MCF 10A (cell line): ENCODE results near the gene EOMES. TPM values are rescaled to one million over a fixed set of nuclear protein-coding genes. Genes with fewer than 3 reads are reported as not detected.

Experiments used
- BruUV-seq: library from RNA; stranded (reverse); fragments of 400-500 nt; replicated peaks from 2 replicates; lab custom pipeline; 2021; lab: Mats Ljungman, UMichigan
- CTCF ChIA-PET: fragments of 300-600 bp; sonication (Branson Sonifier 250); formaldehyde crosslinking; extraction: SDS; loops from one replicate; lab custom pipeline; 2021; ENCODE audit warnings: antibody characterized with exemption, inconsistent platforms; lab: Yijun Ruan, JAX
- POLR2A ChIA-PET: fragments of 300-600, 350-650 bp; sonication (Branson Sonifier 250); formaldehyde crosslinking; extraction: SDS; loops from one replicate; lab custom pipeline; 2020; ENCODE audit warnings: antibody characterized with exemption, inconsistent platforms; lab: Yijun Ruan, JAX
- DNase-seq: peaks from one replicate; pipeline ENCODE4 v3.0.0-alpha.2; 2018; ENCODE audit not compliant: unreplicated experiment
- H3K27ac Mint-ChIP-seq: one replicate; pipeline ENCODE4 v1.8.0; 2022; ENCODE audit warnings: mild to moderate bottlenecking, low read depth, mixed read lengths; ENCODE audit not compliant: unreplicated experiment
- H3K27me3 Mint-ChIP-seq: one replicate; pipeline ENCODE4 v1.8.0; 2022; ENCODE audit warnings: mixed read lengths; ENCODE audit not compliant: insufficient read depth, unreplicated experiment
- H3K36me3 Mint-ChIP-seq: one replicate; pipeline ENCODE4 v1.8.0; 2022; ENCODE audit warnings: mild to moderate bottlenecking, moderate library complexity, mixed read lengths; ENCODE audit not compliant: insufficient read depth, unreplicated experiment
- H3K4me1 Mint-ChIP-seq: one replicate; pipeline ENCODE4 v1.8.0; 2022; ENCODE audit warnings: mixed read lengths; ENCODE audit not compliant: insufficient read depth, unreplicated experiment
- H3K4me3 Mint-ChIP-seq: one replicate; pipeline ENCODE4 v1.8.0; 2022; ENCODE audit warnings: mild to moderate bottlenecking, moderate library complexity, mixed read lengths; ENCODE audit not compliant: unreplicated experiment
- H3K9me3 Mint-ChIP-seq: one replicate; pipeline ENCODE4 v1.8.0; 2022; ENCODE audit warnings: mixed read lengths; ENCODE audit not compliant: unreplicated experiment
- CTCF ChIP-seq: fragments of 200-600 bp; IDR thresholded peaks from one replicate; pipeline ENCODE4 v1.8.0; 2022; ENCODE audit warnings: antibody characterized with exemption, mild to moderate bottlenecking; ENCODE audit not compliant: unreplicated experiment
- intact Hi-C: fragments of 100-400 bp; cut with micrococcal nuclease; formaldehyde crosslinking; loops from 2 replicates; pipeline ENCODE4 v1.14.1; 2022
- total RNA-seq: library from RNA; stranded (reverse); gene quantifications from 2 replicates; pipeline ENCODE4 v1.2.3, GENCODE V29; 2022

The EOMES gene
- total RNA-seq, 1 experiment from 2014 or later = 1.3 TPM

- TF ChIP-seq CTCF = no peak
These were observed 7.9 kb upstream of the EOMES start for GRCh38 chr3:27729748-27730611.

GRCh38 chr3:27729325-27729724 is 7.2 kb upstream of the EOMES start:
- TF ChIP-seq CTCF = no peak
- CTCF ChIA-PET = interaction anchor here (0.6 kb wide), 1 partner anchor 355 kb away, joined by 3 read pairs; no protein-coding TSS in a partner anchor

More at GRCh38 chr3:27729748-27730611, 7.9 kb upstream of the EOMES start:
- Mint-ChIP-seq H3K36me3 (no peaks in the 10 kb centered on the region), H3K27me3 (no peaks in the 10 kb centered on the region), H3K4me1 (no peaks in the 10 kb centered on the region), H3K9me3 (no peaks in the 10 kb centered on the region), H3K4me3 (peak overlapping the region; percentile 65), H3K27ac (no peak overlapping the region)
- intact Hi-C loops = no loop called here
- peak; percentile 38 for DNase-seq
- no TSS peak for BruUV-seq
- ChIA-PET POLR2A (interaction anchor here (0.7 kb wide), 1 partner anchor 615 kb away, joined by 3 read pairs; no protein-coding TSS in a partner anchor), CTCF (interaction anchor here (0.6 kb wide), 1 partner anchor 354 kb away, joined by 3 read pairs; no protein-coding TSS in a partner anchor)

GRCh38 chr3:27728195-27729087 is 6.3 kb upstream of the EOMES start:
- CTCF ChIA-PET = interaction anchor here (0.6 to 1.9 kb wide), 6 partner anchors 12 to 600 kb away, joined by 3 to 8 read pairs (median 3); no protein-coding TSS in a partner anchor
- DNase-seq = no peak
- H3K9me3 Mint-ChIP-seq = no peaks in the 10 kb centered on the region
- H3K27ac Mint-ChIP-seq = no peak overlapping the region
- no peaks in the 10 kb centered on the region for H3K4me1 Mint-ChIP-seq
- peak overlapping the region; percentile 33 for H3K4me3 Mint-ChIP-seq
- intact Hi-C loops = no loop called here
- no TSS peak for BruUV-seq
- TF ChIP-seq CTCF = no peak
- no peaks in the 10 kb centered on the region for H3K36me3 Mint-ChIP-seq
- POLR2A ChIA-PET = interaction anchor here (0.6 to 1.7 kb wide), 3 partner anchors 29 to 595 kb away, joined by 3 to 10 read pairs (median 5); no protein-coding TSS in a partner anchor
- no peaks in the 10 kb centered on the region for H3K27me3 Mint-ChIP-seq

More at GRCh38 chr3:27729325-27729724, 7.2 kb upstream of the EOMES start:
- BruUV-seq = no TSS peak
- intact Hi-C loops = no loop called here
- Mint-ChIP-seq H3K27me3 (no peaks in the 10 kb centered on the region), H3K27ac (no peak overlapping the region), H3K9me3 (no peaks in the 10 kb centered on the region), H3K4me3 (peak overlapping the region; percentile 65), H3K4me1 (no peaks in the 10 kb centered on the region), H3K36me3 (no peaks in the 10 kb centered on the region)
- DNase-seq = no peak
- POLR2A ChIA-PET = interaction anchor here (0.7 kb wide), 1 partner anchor 616 kb away, joined by 3 read pairs; no protein-coding TSS in a partner anchor
